BJ (cell line): ENCODE measurements around the gene SLC25A6. TPM values are rescaled to one million over a fixed set of nuclear protein-coding genes. Genes with fewer than 3 reads are reported as not detected.

Experiments
- CTCF ChIA-PET: fragments of 350-600 bp; formaldehyde crosslinking; extraction: SDS; loops from one replicate; lab custom pipeline; 2021; ENCODE audit warnings: antibody characterized with exemption, inconsistent platforms; lab: Yijun Ruan, JAX
- POLR2A ChIA-PET: fragments of 300-600 bp; sonication (Branson Sonifier 250); formaldehyde crosslinking; extraction: SDS; loops from one replicate; lab custom pipeline; 2021; ENCODE audit warnings: antibody characterized with exemption; lab: Charles Lee
- DNase-seq: peaks from one replicate; pipeline ENCODE4 v3.0.0-alpha.2; 2011; ENCODE audit warnings: low read depth
- H3K27me3 ChIP-seq: 2 replicates; pipeline ENCODE4 v1.6.0; 2011; ENCODE audit warnings: low read length; ENCODE audit not compliant: control insufficient read depth, insufficient read depth
- H3K36me3 ChIP-seq: 2 replicates; pipeline ENCODE4 v1.5.1; 2011; ENCODE audit warnings: low read length; ENCODE audit not compliant: control insufficient read depth, insufficient read depth
- H3K4me3 ChIP-seq: 2 replicates; pipeline ENCODE4 v1.5.1; 2011; ENCODE audit warnings: low read depth, mild to moderate bottlenecking, control low read depth, low read length
- CTCF ChIP-seq: IDR thresholded peaks from 2 replicates; pipeline ENCODE4 v1.5.1; 2011; ENCODE audit warnings: low read depth, mild to moderate bottlenecking, control low read depth, inconsistent platforms, low read length, moderate library complexity; ENCODE audit not compliant: insufficient read depth
- polyA plus RNA-seq: library from polyadenylated mRNA; depleted of rRNA; stranded (reverse); fragments of >200 nt; gene quantifications from 2 replicates; pipeline ENCODE4 v1.2.3, GENCODE V29; 2011

SLC25A6 gene
- polyA plus RNA-seq, 1 experiment: 598 TPM

- DNase-seq: no peak
- Histone ChIP-seq H3K36me3 (0 out of 2 replicates have a peak, but pooled peaks cover 2% of the 10 kb centered on the region), H3K4me3 (no peak overlapping the region), H3K27me3 (no peaks in the 10 kb centered on the region)
- TF ChIP-seq CTCF: no peak
- ChIA-PET POLR2A (no interaction called here), CTCF (no interaction called here)
Measured at GRCh38 chrX:1359477-1359873, 32.4 kb downstream of the SLC25A6 start.

- TF ChIP-seq CTCF: no peak
- Histone ChIP-seq H3K4me3 (no peak overlapping the region), H3K36me3 (0 out of 2 replicates have a peak, but pooled peaks cover 2% of the 10 kb centered on the region), H3K27me3 (no peaks in the 10 kb centered on the region)
- CTCF ChIA-PET: no interaction called here
- POLR2A ChIA-PET: no interaction called here
- DNase-seq: no peak
Measured at GRCh38 chrX:1358793-1359476, 33.0 kb downstream of the SLC25A6 start.

- Histone ChIP-seq H3K36me3 (0 out of 2 replicates have a peak, but pooled peaks cover 2% of the 10 kb centered on the region), H3K4me3 (no peak overlapping the region), H3K27me3 (no peaks in the 10 kb centered on the region)
- no peak for TF ChIP-seq CTCF
- POLR2A ChIA-PET: no interaction called here
- no peak for DNase-seq
- CTCF ChIA-PET: no interaction called here
Measured at GRCh38 chrX:1357993-1358392, 33.9 kb downstream of the SLC25A6 start.

GRCh38 chrX:1355131-1356046, 36.5 kb downstream of the SLC25A6 start:
- TF ChIP-seq CTCF: no peak
- POLR2A ChIA-PET: no interaction called here
- CTCF ChIA-PET: no interaction called here
- 0 out of 2 replicates have a peak, but pooled peaks cover 2% of the 10 kb centered on the region for H3K36me3 ChIP-seq
- DNase-seq: no peak
- no peaks in the 10 kb centered on the region for H3K27me3 ChIP-seq
- no peak overlapping the region for H3K4me3 ChIP-seq
